MM.1S (cell line): ENCODE results near the gene WDR45.

Experiments
- DNase-seq: peaks from one replicate; pipeline ENCODE4 v3.0.0-alpha.2; 2015
- H2AFZ ChIP-seq: fragments of 300-600 bp; sonication (generic); 2 replicates; pipeline ENCODE4 v1.6.0; 2016; ENCODE audit warnings: antibody characterized with exemption, low read length
- H3F3A ChIP-seq: fragments of 300-600 bp; sonication (generic); 2 replicates; pipeline ENCODE4 v1.6.1; 2016; ENCODE audit warnings: mild to moderate bottlenecking, antibody characterized with exemption, low read length, moderate library complexity, mixed read lengths; ENCODE audit not compliant: insufficient read depth
- H3K27ac ChIP-seq: fragments of 300-600 bp; sonication (generic); 2 replicates; pipeline ENCODE4 v1.5.1; 2016; ENCODE audit warnings: mild to moderate bottlenecking, low read length
- H3K27me3 ChIP-seq: fragments of 300-600 bp; sonication (generic); replicated peaks from 2 replicates; pipeline ENCODE4 v1.6.0; 2016; ENCODE audit warnings: low read length; ENCODE audit not compliant: insufficient read depth
- H3K36me3 ChIP-seq: fragments of 300-600 bp; sonication (generic); replicated peaks from 2 replicates; pipeline ENCODE4 v1.6.1; 2016; ENCODE audit warnings: mild to moderate bottlenecking, low read length, mixed read lengths; ENCODE audit not compliant: insufficient read depth
- H3K4me1 ChIP-seq: fragments of 300-600 bp; sonication (generic); 2 replicates; pipeline ENCODE4 v1.6.1; 2016; ENCODE audit warnings: low read length, mixed read lengths
- H3K4me2 ChIP-seq: fragments of 300-600 bp; sonication (generic); 2 replicates; pipeline ENCODE4 v1.6.0; 2016; ENCODE audit warnings: low read depth, low read length
- H3K4me3 ChIP-seq: fragments of 300-600 bp; sonication (generic); 2 replicates; pipeline ENCODE4 v1.5.1; 2016; ENCODE audit warnings: low read length, mixed read lengths
- H3K79me2 ChIP-seq: fragments of 300-600 bp; sonication (generic); 2 replicates; pipeline ENCODE4 v1.6.1; 2016; ENCODE audit warnings: mixed run types, low read length, mixed read lengths
- H3K9ac ChIP-seq: fragments of 300-600 bp; sonication (generic); 2 replicates; pipeline ENCODE4 v1.6.1; 2016; ENCODE audit warnings: low read length, mixed read lengths
- H3K9me2 ChIP-seq: fragments of 300-600 bp; sonication (generic); replicated peaks from 2 replicates; pipeline ENCODE4 v1.6.1; 2016; ENCODE audit warnings: mild to moderate bottlenecking, low read length, mixed read lengths; ENCODE audit not compliant: insufficient read depth
- H3K9me3 ChIP-seq: fragments of 300-600 bp; sonication (generic); replicated peaks from 2 replicates; pipeline ENCODE4 v1.6.1; 2016; ENCODE audit warnings: mild to moderate bottlenecking, low read length, mixed read lengths; ENCODE audit not compliant: insufficient read depth
- H4K20me1 ChIP-seq: fragments of 300-600 bp; sonication (generic); 2 replicates; pipeline ENCODE4 v1.6.1; 2016; ENCODE audit warnings: mild to moderate bottlenecking, low read length, moderate library complexity, mixed read lengths; ENCODE audit not compliant: insufficient read depth
- CTCF ChIP-seq: fragments of 300-600 bp; sonication (generic); IDR thresholded peaks from 2 replicates; pipeline ENCODE4 v1.5.1; 2016; ENCODE audit warnings: antibody characterized with exemption, low read length, mixed read lengths
- EZH2 ChIP-seq: fragments of 300-600 bp; sonication (generic); optimal IDR thresholded peaks from 2 replicates; pipeline ENCODE3; 2017; ENCODE audit warnings: low read depth, mild to moderate bottlenecking, antibody characterized with exemption, low read length, mixed read lengths
- EZH2phosphoT487 ChIP-seq: fragments of 300-600 bp; sonication (generic); IDR thresholded peaks from 2 replicates; pipeline ENCODE4 v1.6.1; 2018; ENCODE audit warnings: antibody characterized with exemption, low read length

The WDR45 gene

GRCh38 chrX:49039598-49040375 is 39.9 kb downstream of the WDR45 start:
- Histone ChIP-seq H3K79me2 (peaks cover 21% of the 10 kb centered on the region), H3K4me2 (peak overlapping the region; percentile 58; the same call in 1 of the 2 replicates), H4K20me1 (no peaks in the 10 kb centered on the region), H3K9ac (peak overlapping the region; percentile 33; the same call in 1 of the 2 replicates), H2AFZ (no peak overlapping the region), H3K27me3 (no peaks in the 10 kb centered on the region), H3K27ac (peak overlapping the region; percentile 59; the same call in 1 of the 2 replicates), H3K9me3 (no peaks in the 10 kb centered on the region), H3K9me2 (no peaks in the 10 kb centered on the region), H3F3A (peaks cover 7% of the 10 kb centered on the region; the same call in 1 of the 2 replicates), H3K4me3 (no peak overlapping the region), H3K36me3 (no peaks in the 10 kb centered on the region), H3K4me1 (peaks cover 15% of the 10 kb centered on the region)
- TF ChIP-seq EZH2phosphoT487 (no peak), EZH2 (no peak), CTCF (no peak)
- peak; percentile 60 for DNase-seq

GRCh38 chrX:49037883-49038475 is 41.7 kb downstream of the WDR45 start:
- Histone ChIP-seq H3K9me2 (no peaks in the 10 kb centered on the region), H3K9ac (no peak overlapping the region), H3F3A (peaks cover 7% of the 10 kb centered on the region; the same call in 1 of the 2 replicates), H3K27me3 (no peaks in the 10 kb centered on the region), H3K79me2 (peaks cover 20% of the 10 kb centered on the region), H3K4me1 (peaks cover 11% of the 10 kb centered on the region), H3K4me2 (no peak overlapping the region), H3K36me3 (no peaks in the 10 kb centered on the region), H3K4me3 (no peak overlapping the region), H4K20me1 (no peaks in the 10 kb centered on the region), H3K27ac (no peak overlapping the region), H3K9me3 (no peaks in the 10 kb centered on the region), H2AFZ (no peak overlapping the region)
- no peak for TF ChIP-seq EZH2
- no peak for TF ChIP-seq EZH2phosphoT487
- no peak for TF ChIP-seq CTCF
- no peak for DNase-seq

- no peaks in the 10 kb centered on the region for H3F3A ChIP-seq
- DNase-seq, result no peak
- H3K27ac ChIP-seq, result no peak overlapping the region
- no peaks in the 10 kb centered on the region for H3K79me2 ChIP-seq
- no peaks in the 10 kb centered on the region for H3K9me2 ChIP-seq
- H3K9ac ChIP-seq, result no peak overlapping the region
- H2AFZ ChIP-seq, result no peak overlapping the region
- no peaks in the 10 kb centered on the region for H3K9me3 ChIP-seq
- H4K20me1 ChIP-seq, result no peaks in the 10 kb centered on the region
- no peak overlapping the region for H3K4me3 ChIP-seq
- no peaks in the 10 kb centered on the region for H3K4me1 ChIP-seq
- H3K4me2 ChIP-seq, result no peak overlapping the region
- TF ChIP-seq CTCF, result no peak
- TF ChIP-seq EZH2phosphoT487, result no peak
- no peak for TF ChIP-seq EZH2
- H3K27me3 ChIP-seq, result no peaks in the 10 kb centered on the region
- H3K36me3 ChIP-seq, result no peaks in the 10 kb centered on the region
These were observed 49.4 kb downstream of the WDR45 start for GRCh38 chrX:49030283-49030682.
